HepG2 (cell line): ENCODE measurements around the gene DRAM1. TPM values are rescaled to one million over a fixed set of nuclear protein-coding genes. Genes with fewer than 3 reads are reported as not detected.

ENCODE experiments used
- BHLHE40 ChIP-seq: IDR thresholded peaks from 2 replicates; pipeline ENCODE4 v1.6.1; 2011; ENCODE audit warnings: low read length, improper control_type of control experiment
- KDM6A ChIP-seq: IDR thresholded peaks from 2 replicates; pipeline ENCODE4 v1.6.1; 2016; ENCODE audit warnings: low read depth
- MYC ChIP-seq: sonication (generic); formaldehyde crosslinking; IDR thresholded peaks from 2 replicates; pipeline ENCODE4 v1.9.0; 2021; ENCODE audit warnings: missing genetic modification reagents, borderline replicate concordance
- NBN ChIP-seq: fragments of 450-650 bp; conservative IDR thresholded peaks from 2 replicates; pipeline ENCODE4 v1.6.1; 2017
- NCOA2 ChIP-seq: sonication (generic); formaldehyde crosslinking; IDR thresholded peaks from 2 replicates; pipeline ENCODE4 v1.8.0; 2022; ENCODE audit warnings: inconsistent platforms
- RFXAP ChIP-seq: sonication (generic); formaldehyde crosslinking; IDR thresholded peaks from 2 replicates; pipeline ENCODE4 v1.4.0; 2020; ENCODE audit warnings: missing genetic modification reagents, borderline replicate concordance
- SOX6 ChIP-seq, 2 experiments: fragments of 450-650 bp in 1 of 2; sonication (generic) in 1 of 2; formaldehyde crosslinking in 1 of 2; IDR thresholded peaks; 2 replicates each; pipeline versions ENCODE4 v1.4.0 to v1.6.1; 2017 to 2020; ENCODE audit warnings: antibody characterized with exemption in 1 of 2, mild to moderate bottlenecking in 1 of 2, missing genetic modification reagents in 1 of 2
- TEAD3 ChIP-seq: optimal IDR thresholded peaks from 2 replicates; pipeline ENCODE3; 2016; ENCODE audit warnings: borderline replicate concordance
- ZBTB20 ChIP-seq: sonication (generic); formaldehyde crosslinking; IDR thresholded peaks from 2 replicates; pipeline ENCODE4 v1.8.1; 2023; ENCODE audit warnings: missing genetic modification reagents, low read depth, mild to moderate bottlenecking, borderline replicate concordance
- ZNF30 ChIP-seq: sonication (generic); formaldehyde crosslinking; IDR thresholded peaks from 2 replicates; pipeline ENCODE4 v1.5.0; 2020; ENCODE audit warnings: mild to moderate bottlenecking, missing genetic modification reagents
- ZNF350 ChIP-seq: sonication (generic); formaldehyde crosslinking; IDR thresholded peaks from 2 replicates; pipeline ENCODE4 v1.4.0; 2020; ENCODE audit warnings: mild to moderate bottlenecking, low read depth, missing genetic modification reagents, borderline replicate concordance
- ZNF572 ChIP-seq: sonication (generic); formaldehyde crosslinking; IDR thresholded peaks from 2 replicates; pipeline ENCODE4 v1.5.1; 2020; ENCODE audit warnings: mild to moderate bottlenecking, missing genetic modification reagents
- ZNF777 ChIP-seq: sonication (generic); formaldehyde crosslinking; IDR thresholded peaks from 2 replicates; pipeline ENCODE4 v1.4.0; 2020; ENCODE audit warnings: missing genetic modification reagents
- ZSCAN25 ChIP-seq: sonication (generic); formaldehyde crosslinking; IDR thresholded peaks from 2 replicates; pipeline ENCODE4 v1.8.0; 2022; ENCODE audit warnings: mild to moderate bottlenecking, missing genetic modification reagents
- polyA plus RNA-seq, 8 experiments: library from polyadenylated mRNA; depleted of rRNA in 3 of 8; stranded (reverse) in 7 of 8; unstranded in 1 of 8; fragments of >200 nt; fragmentation: Illumina TruSeq in 4 of 8; extraction: Trizol in 4 of 8; gene quantifications; 2 replicates each; pipeline versions ENCODE4 v1.2.1 to v1.2.3, GENCODE V29; 2011 to 2016; ENCODE audit warnings: low read depth in 4 of 8, missing spikeins in 1 of 8, mixed read lengths in 1 of 8; ENCODE audit not compliant: insufficient read depth in 1 of 8
- total RNA-seq, 5 experiments: library from RNA; depleted of rRNA; stranded (reverse); fragments of >200 nt; fragmentation: Illumina TruSeq; extraction: Trizol; gene quantifications; 2 replicates each; pipeline ENCODE4 v1.2.3, GENCODE V29; 2016; ENCODE audit warnings: low read depth in 1 of 5
- TF ChIP-seq, protein P1 (sequence below): sonication (generic); formaldehyde crosslinking; IDR thresholded peaks from 2 replicates; pipeline ENCODE4 v1.9.0; 2022; ENCODE audit warnings: missing genetic modification reagents, mild to moderate bottlenecking, borderline replicate concordance
- TF ChIP-seq, protein P2 (sequence below): sonication (generic); formaldehyde crosslinking; IDR thresholded peaks from 2 replicates; pipeline ENCODE4 v1.4.0; 2020; ENCODE audit warnings: missing genetic modification reagents
- TF ChIP-seq, protein P3 (sequence below): sonication (generic); formaldehyde crosslinking; IDR thresholded peaks from 2 replicates; pipeline ENCODE4 v1.4.0; 2020; ENCODE audit warnings: missing genetic modification reagents
- TF ChIP-seq, protein P4 (sequence below): sonication (generic); formaldehyde crosslinking; IDR thresholded peaks from 2 replicates; pipeline ENCODE4 v1.4.0; 2020; ENCODE audit warnings: missing genetic modification reagents
- TF ChIP-seq, protein P5 (sequence below): sonication (generic); formaldehyde crosslinking; IDR thresholded peaks from 2 replicates; pipeline ENCODE4 v1.4.0; 2020; ENCODE audit warnings: mild to moderate bottlenecking, missing genetic modification reagents

Gene DRAM1
- total and polyA plus RNA-seq, 2 of the 13 experiments (the other 11 are each of a cell fraction or from before 2014, with no cell fraction given): 20.9 to 32.6 TPM

DNA sequence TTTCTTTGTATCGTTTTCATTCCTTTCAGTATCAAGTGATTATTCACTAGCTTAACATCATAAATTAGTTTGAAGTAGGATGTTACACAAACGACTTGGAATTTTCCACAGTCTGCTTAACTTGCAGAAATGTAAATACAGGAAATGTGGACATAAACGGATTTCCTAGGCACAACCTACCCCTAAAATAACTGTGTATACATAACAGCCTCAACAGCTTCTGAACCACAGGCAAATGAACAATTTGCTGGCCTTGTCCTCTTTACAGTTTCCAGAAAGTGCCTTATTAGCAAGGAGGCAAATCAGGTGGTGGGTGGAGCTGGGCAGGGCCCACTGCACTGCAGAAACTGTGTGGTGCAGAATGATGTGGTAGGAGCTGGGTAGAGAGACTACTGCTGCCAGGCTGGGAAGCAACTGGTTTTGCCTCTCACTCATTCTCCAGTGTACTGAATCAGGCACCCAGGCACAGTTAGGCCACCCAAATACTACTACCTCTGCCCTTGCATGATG lies 14.1 kb downstream of the DRAM1 start (continued):
- TF ChIP-seq, protein P1, sequence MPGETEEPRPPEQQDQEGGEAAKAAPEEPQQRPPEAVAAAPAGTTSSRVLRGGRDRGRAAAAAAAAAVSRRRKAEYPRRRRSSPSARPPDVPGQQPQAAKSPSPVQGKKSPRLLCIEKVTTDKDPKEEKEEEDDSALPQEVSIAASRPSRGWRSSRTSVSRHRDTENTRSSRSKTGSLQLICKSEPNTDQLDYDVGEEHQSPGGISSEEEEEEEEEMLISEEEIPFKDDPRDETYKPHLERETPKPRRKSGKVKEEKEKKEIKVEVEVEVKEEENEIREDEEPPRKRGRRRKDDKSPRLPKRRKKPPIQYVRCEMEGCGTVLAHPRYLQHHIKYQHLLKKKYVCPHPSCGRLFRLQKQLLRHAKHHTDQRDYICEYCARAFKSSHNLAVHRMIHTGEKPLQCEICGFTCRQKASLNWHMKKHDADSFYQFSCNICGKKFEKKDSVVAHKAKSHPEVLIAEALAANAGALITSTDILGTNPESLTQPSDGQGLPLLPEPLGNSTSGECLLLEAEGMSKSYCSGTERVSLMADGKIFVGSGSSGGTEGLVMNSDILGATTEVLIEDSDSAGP (CRISPR knock-in tag): no peak
- no peak for TF ChIP-seq ZNF572 (CRISPR knock-in tag)
- TF ChIP-seq ZNF30: no peak
- TF ChIP-seq ZNF350: peak; percentile 56; the same call in 1 of the 2 replicates
- TF ChIP-seq MYC: no peak
- TF ChIP-seq, protein P2, sequence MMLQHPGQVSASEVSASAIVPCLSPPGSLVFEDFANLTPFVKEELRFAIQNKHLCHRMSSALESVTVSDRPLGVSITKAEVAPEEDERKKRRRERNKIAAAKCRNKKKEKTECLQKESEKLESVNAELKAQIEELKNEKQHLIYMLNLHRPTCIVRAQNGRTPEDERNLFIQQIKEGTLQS (CRISPR knock-in tag): no peak
- TF ChIP-seq ZNF777 (CRISPR knock-in tag): no peak
- no peak for TF ChIP-seq NBN
- TF ChIP-seq, protein P3, sequence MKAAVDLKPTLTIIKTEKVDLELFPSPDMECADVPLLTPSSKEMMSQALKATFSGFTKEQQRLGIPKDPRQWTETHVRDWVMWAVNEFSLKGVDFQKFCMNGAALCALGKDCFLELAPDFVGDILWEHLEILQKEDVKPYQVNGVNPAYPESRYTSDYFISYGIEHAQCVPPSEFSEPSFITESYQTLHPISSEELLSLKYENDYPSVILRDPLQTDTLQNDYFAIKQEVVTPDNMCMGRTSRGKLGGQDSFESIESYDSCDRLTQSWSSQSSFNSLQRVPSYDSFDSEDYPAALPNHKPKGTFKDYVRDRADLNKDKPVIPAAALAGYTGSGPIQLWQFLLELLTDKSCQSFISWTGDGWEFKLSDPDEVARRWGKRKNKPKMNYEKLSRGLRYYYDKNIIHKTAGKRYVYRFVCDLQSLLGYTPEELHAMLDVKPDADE (CRISPR knock-in tag): no peak
- TF ChIP-seq, protein P4, sequence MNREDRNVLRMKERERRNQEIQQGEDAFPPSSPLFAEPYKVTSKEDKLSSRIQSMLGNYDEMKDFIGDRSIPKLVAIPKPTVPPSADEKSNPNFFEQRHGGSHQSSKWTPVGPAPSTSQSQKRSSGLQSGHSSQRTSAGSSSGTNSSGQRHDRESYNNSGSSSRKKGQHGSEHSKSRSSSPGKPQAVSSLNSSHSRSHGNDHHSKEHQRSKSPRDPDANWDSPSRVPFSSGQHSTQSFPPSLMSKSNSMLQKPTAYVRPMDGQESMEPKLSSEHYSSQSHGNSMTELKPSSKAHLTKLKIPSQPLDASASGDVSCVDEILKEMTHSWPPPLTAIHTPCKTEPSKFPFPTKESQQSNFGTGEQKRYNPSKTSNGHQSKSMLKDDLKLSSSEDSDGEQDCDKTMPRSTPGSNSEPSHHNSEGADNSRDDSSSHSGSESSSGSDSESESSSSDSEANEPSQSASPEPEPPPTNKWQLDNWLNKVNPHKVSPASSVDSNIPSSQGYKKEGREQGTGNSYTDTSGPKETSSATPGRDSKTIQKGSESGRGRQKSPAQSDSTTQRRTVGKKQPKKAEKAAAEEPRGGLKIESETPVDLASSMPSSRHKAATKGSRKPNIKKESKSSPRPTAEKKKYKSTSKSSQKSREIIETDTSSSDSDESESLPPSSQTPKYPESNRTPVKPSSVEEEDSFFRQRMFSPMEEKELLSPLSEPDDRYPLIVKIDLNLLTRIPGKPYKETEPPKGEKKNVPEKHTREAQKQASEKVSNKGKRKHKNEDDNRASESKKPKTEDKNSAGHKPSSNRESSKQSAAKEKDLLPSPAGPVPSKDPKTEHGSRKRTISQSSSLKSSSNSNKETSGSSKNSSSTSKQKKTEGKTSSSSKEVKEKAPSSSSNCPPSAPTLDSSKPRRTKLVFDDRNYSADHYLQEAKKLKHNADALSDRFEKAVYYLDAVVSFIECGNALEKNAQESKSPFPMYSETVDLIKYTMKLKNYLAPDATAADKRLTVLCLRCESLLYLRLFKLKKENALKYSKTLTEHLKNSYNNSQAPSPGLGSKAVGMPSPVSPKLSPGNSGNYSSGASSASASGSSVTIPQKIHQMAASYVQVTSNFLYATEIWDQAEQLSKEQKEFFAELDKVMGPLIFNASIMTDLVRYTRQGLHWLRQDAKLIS (CRISPR knock-in tag): no peak
- peak; percentile 68 for TF ChIP-seq TEAD3 (CRISPR knock-in tag)
- TF ChIP-seq SOX6 (IDR thresholded peaks at IDR 0.05): no peak
- peak; percentile 75 for TF ChIP-seq SOX6 (CRISPR knock-in tag; IDR thresholded peaks at IDR 0.05)
- no peak for TF ChIP-seq KDM6A (CRISPR knock-in tag)
- no peak for TF ChIP-seq RFXAP (CRISPR knock-in tag)
- TF ChIP-seq, protein P5, sequence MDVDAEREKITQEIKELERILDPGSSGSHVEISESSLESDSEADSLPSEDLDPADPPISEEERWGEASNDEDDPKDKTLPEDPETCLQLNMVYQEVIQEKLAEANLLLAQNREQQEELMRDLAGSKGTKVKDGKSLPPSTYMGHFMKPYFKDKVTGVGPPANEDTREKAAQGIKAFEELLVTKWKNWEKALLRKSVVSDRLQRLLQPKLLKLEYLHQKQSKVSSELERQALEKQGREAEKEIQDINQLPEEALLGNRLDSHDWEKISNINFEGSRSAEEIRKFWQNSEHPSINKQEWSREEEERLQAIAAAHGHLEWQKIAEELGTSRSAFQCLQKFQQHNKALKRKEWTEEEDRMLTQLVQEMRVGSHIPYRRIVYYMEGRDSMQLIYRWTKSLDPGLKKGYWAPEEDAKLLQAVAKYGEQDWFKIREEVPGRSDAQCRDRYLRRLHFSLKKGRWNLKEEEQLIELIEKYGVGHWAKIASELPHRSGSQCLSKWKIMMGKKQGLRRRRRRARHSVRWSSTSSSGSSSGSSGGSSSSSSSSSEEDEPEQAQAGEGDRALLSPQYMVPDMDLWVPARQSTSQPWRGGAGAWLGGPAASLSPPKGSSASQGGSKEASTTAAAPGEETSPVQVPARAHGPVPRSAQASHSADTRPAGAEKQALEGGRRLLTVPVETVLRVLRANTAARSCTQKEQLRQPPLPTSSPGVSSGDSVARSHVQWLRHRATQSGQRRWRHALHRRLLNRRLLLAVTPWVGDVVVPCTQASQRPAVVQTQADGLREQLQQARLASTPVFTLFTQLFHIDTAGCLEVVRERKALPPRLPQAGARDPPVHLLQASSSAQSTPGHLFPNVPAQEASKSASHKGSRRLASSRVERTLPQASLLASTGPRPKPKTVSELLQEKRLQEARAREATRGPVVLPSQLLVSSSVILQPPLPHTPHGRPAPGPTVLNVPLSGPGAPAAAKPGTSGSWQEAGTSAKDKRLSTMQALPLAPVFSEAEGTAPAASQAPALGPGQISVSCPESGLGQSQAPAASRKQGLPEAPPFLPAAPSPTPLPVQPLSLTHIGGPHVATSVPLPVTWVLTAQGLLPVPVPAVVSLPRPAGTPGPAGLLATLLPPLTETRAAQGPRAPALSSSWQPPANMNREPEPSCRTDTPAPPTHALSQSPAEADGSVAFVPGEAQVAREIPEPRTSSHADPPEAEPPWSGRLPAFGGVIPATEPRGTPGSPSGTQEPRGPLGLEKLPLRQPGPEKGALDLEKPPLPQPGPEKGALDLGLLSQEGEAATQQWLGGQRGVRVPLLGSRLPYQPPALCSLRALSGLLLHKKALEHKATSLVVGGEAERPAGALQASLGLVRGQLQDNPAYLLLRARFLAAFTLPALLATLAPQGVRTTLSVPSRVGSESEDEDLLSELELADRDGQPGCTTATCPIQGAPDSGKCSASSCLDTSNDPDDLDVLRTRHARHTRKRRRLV (CRISPR knock-in tag): no peak
- TF ChIP-seq BHLHE40: no peak
- TF ChIP-seq NCOA2: peak; percentile 91
- TF ChIP-seq ZSCAN25 (CRISPR knock-in tag): no peak
- TF ChIP-seq ZBTB20: peak; percentile 84; the same call in 1 of the 2 replicates
